GM21786 (cell line): Measurements from ENCODE around the gene KCP.

Experiments used
- ATAC-seq: cut with Tn5 transposase; IDR thresholded peaks from one replicate; pipeline ENCODE4 v1.9.1; 2021; ENCODE audit not compliant: unreplicated experiment

KCP gene

GRCh38 chr7:128876586-128876977 lies 33.9 kb downstream of the KCP start:
- ATAC-seq = no peak

DNA sequence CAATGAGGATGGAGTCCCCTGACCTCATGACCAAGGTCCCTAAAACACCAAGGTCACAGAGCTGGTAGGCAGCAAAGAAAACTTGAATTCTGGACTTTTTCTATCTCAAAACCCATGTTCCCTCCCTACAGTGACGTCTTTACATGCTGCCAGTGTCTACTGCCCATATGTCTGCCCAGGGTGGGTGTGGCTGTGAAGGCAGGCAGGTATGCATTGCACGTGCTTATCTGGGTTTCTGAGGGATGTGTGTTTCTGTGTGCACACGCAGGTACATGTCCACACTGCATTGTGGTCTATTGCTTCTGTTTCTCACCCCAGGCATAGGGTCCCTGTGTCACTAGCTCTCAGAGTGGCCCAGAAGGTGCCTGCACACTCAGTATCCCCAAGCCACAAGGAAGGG lies 34.4 kb downstream of the KCP start:
- ATAC-seq = no peak

- ATAC-seq = no peak
Observed at GRCh38 chr7:128875523-128875948, 35.0 kb downstream of the KCP start.

GRCh38 chr7:128874140-128875031 lies 36.1 kb downstream of the KCP start:
- ATAC-seq = no peak

- no peak for ATAC-seq
Observed at GRCh38 chr7:128873234-128873633, 37.3 kb downstream of the KCP start.

DNA sequence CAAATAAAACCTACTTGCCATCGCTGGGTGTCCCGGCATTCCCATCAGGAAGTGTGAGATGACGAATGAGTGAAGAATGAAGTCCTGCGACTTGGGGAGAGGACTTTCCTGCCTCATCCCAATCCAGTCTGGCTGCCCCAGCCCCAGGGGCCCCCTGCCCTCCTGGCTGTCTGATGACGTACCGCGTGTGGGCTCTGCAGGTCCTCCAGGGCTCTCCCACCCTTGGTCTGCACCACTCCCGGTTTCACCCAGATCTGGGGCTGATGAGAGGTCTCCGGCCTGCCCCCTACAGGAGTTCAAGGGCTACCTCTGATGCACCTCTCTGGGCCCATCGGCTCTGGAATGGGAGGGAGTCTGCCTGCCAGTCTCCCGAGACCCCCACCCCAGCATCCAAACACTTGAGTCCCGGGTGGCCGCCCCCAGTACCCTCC lies 38.1 kb downstream of the KCP start:
- ATAC-seq = no peak

- ATAC-seq = no peak
Observed at GRCh38 chr7:128871050-128871449, 39.5 kb downstream of the KCP start.

GRCh38 chr7:128869944-128870285 lies 40.6 kb downstream of the KCP start:
- ATAC-seq = no peak

GRCh38 chr7:128869138-128869943 lies 41.2 kb downstream of the KCP start:
- no peak for ATAC-seq

DNA sequence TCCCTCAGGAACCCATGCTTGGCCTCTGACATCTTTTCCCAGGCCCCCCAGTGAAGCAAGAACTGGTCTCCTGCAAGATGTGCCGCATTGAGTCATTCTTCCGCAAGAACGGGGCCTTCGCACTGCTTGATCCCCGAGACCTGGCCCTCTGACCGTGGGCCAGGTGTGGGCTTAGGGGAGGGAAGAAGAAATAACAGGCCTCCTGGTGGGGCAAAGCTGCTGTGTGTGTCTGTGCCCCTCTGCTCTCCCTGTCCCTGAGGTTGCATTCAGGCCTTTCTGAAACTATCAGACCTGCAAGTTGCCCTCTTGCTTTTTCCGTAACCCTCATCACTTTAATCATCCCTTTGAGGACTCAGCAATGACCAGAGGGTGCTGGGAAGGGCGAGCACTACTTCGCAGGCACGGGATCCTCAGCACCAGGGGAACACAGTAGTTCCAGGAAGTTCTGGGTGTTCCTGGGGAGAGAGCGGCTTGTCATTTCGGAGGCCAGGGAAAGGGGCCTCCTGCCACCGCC lies 41.8 kb downstream of the KCP start:
- ATAC-seq = no peak

- no peak for ATAC-seq
Observed at GRCh38 chr7:128867842-128868623, 42.5 kb downstream of the KCP start.

GRCh38 chr7:128867241-128867640 lies 43.3 kb downstream of the KCP start:
- no peak for ATAC-seq

DNA sequence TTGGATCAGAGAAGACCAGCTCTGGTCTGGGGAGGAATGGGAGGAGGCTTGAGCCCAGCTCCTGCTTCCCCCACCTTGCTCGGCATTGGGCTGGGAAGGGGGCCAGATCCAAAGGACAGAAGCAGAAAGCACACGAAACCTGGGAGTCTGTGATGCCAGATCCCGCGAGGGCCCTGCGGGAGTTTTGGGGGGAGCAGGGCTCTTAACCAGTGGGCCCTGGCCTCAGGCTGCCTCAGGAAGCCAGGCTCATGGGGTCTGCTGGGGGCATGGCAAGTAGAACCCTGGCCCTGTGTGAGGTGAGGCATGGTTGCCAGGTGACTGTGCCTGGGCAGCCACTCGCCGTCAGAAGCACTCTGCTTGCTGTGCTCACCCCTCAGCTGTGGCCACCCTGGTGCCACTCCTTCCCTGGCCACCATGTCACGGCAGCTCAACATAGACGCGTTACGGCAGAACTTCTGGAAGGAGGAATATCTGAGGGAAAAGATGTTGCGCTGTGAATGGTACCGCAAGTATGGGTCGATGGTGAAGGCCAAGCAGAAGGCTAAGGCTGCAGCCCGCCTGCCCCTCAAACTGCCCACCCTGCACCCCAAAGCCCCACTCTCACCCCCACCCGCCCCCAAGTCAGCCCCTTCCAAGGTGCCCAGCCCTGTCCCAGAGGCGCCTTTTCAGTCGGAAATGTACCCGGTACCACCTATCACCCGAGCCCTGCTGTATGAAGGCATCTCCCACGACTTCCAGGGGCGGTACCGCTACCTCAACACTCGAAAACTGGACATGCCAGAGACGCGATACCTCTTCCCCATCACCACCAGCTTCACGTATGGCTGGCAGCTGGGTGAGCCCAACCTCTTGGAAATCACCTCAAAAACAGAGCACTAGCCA lies 44.3 kb downstream of the KCP start:
- ATAC-seq = no peak

DNA sequence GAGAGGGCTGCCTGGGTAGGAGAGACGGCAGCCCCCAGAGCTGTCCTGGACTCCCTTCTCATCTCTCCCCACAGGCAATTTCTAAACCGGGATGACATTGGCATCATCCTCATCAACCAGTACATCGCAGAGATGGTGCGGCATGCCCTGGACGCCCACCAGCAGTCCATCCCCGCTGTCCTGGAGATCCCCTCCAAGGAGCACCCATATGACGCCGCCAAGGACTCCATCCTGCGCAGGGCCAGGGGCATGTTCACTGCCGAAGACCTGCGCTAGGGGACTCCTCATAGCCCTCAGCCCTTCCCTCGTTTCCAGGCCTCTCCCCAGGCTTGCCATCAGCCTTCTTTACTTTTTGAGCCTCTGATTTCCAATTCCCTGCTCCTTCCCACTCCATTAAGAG lies 45.2 kb downstream of the KCP start:
- no peak for ATAC-seq

DNA sequence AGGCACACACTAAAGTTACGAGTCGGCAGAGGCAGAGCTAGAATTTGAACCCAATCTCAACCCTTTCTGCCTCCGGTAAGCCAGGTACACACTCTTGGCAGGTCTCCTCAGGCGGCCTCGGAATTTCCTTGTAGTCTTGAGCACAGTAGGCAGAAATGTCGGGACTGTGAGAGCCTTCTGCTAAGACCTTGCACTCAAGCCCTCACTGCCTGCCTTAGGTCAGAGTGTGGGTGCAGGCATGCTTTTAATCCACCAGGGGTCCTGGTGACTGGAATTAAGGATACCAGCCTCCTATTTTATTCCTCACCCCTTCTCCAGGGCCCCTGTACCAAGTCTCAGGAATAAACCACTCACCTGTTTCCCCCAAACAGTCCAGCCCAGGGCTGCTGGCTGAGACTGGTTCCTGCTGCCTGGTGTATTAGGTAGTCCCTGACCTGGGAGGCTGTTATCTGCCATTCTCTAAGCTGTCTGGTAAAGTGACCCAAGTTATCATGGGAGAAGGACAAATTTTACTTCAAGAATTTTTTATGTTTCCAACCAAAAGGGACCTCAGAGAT lies 47.0 kb downstream of the KCP start:
- ATAC-seq = peak; percentile 39

- peak; percentile 87 for ATAC-seq
Observed at GRCh38 chr7:128862571-128863432, 47.7 kb downstream of the KCP start, which contains the start of gene ATP6V1F. Gene ATP6V1F (plus strand): TSS chr7:128862856. CDS start chr7:128862905, 49 bp downstream.

GRCh38 chr7:128861957-128862570 lies 48.4 kb downstream of the KCP start:
- no peak for ATAC-seq
